Calu3 (cell line): Measurements from ENCODE around the gene PCSK6. TPM values are rescaled to one million over a fixed set of nuclear protein-coding genes. Genes with fewer than 3 reads are reported as not detected.

Experiments
- BruUV-seq: library from RNA; stranded (reverse); fragments of 400-500 nt; replicated peaks from 2 replicates; lab custom pipeline; 2021; lab: Mats Ljungman, UMichigan
- CTCF ChIA-PET: fragments of 300-600 bp; sonication (Branson Sonifier 250); formaldehyde crosslinking; loops from one replicate; lab custom pipeline; 2022; ENCODE audit warnings: antibody characterized with exemption; lab: Charles Lee
- DNase-seq: peaks from one replicate; pipeline ENCODE4 v3.0.0; 2022
- H3K27ac Mint-ChIP-seq: one replicate; pipeline ENCODE4 v1.8.0; 2022; ENCODE audit warnings: mixed read lengths; ENCODE audit not compliant: unreplicated experiment
- H3K27me3 Mint-ChIP-seq: one replicate; pipeline ENCODE4 v1.8.0; 2022; ENCODE audit warnings: mixed read lengths; ENCODE audit not compliant: unreplicated experiment
- H3K36me3 Mint-ChIP-seq: one replicate; pipeline ENCODE4 v1.8.0; 2022; ENCODE audit warnings: mild to moderate bottlenecking, moderate library complexity, mixed read lengths; ENCODE audit not compliant: insufficient read depth, unreplicated experiment
- H3K4me1 Mint-ChIP-seq: one replicate; pipeline ENCODE4 v1.8.0; 2022; ENCODE audit warnings: mild to moderate bottlenecking, low read depth, mixed read lengths; ENCODE audit not compliant: unreplicated experiment
- H3K4me3 Mint-ChIP-seq: one replicate; pipeline ENCODE4 v1.8.0; 2022; ENCODE audit warnings: mild to moderate bottlenecking, low read depth, moderate library complexity, mixed read lengths; ENCODE audit not compliant: unreplicated experiment
- H3K9me3 Mint-ChIP-seq: one replicate; pipeline ENCODE4 v1.8.0; 2022; ENCODE audit warnings: low read depth, mixed read lengths; ENCODE audit not compliant: unreplicated experiment
- CTCF ChIP-seq: fragments of 200-600 bp; IDR thresholded peaks from one replicate; pipeline ENCODE4 v1.8.0; 2022; ENCODE audit warnings: antibody characterized with exemption; ENCODE audit not compliant: unreplicated experiment
- intact Hi-C: fragments of 100-400 bp; cut with micrococcal nuclease; formaldehyde crosslinking; loops from one replicate; pipeline ENCODE4 v1.10.0; 2022; ENCODE audit not compliant: unreplicated experiment
- total RNA-seq: library from RNA; stranded (reverse); gene quantifications from 2 replicates; pipeline ENCODE4 v1.2.3, GENCODE V29; 2022

Gene PCSK6
- total RNA-seq, 1 experiment from 2014 or later = 5.1 TPM

- TF ChIP-seq CTCF = no peak
- peaks cover 7% of the 10 kb centered on the region for H3K27me3 Mint-ChIP-seq
- CTCF ChIA-PET = no interaction called here
- intact Hi-C loops = no loop called here
- H3K4me1 Mint-ChIP-seq = peaks cover 9% of the 10 kb centered on the region
- no peaks in the 10 kb centered on the region for H3K36me3 Mint-ChIP-seq
- BruUV-seq = no TSS peak
- H3K9me3 Mint-ChIP-seq = no peaks in the 10 kb centered on the region
- H3K27ac Mint-ChIP-seq = no peak overlapping the region
- no peak for DNase-seq
- H3K4me3 Mint-ChIP-seq = no peak overlapping the region
Measured at GRCh38 chr15:101434032-101434920, 55.2 kb downstream of the PCSK6 start.

GRCh38 chr15:101433396-101433795 is 56.1 kb downstream of the PCSK6 start:
- intact Hi-C loops = no loop called here
- CTCF ChIA-PET = interaction anchor here (0.8 kb wide), 1 partner anchor 228 kb away, joined by 3 read pairs; no protein-coding TSS in a partner anchor
- Mint-ChIP-seq H3K27ac (no peak overlapping the region), H3K27me3 (peaks cover 7% of the 10 kb centered on the region), H3K36me3 (no peaks in the 10 kb centered on the region), H3K4me1 (peaks cover under 1% of the 10 kb centered on the region), H3K9me3 (no peaks in the 10 kb centered on the region), H3K4me3 (no peak overlapping the region)
- TF ChIP-seq CTCF = no peak
- no peak for DNase-seq
- no TSS peak for BruUV-seq

GRCh38 chr15:101432982-101433381 is 56.5 kb downstream of the PCSK6 start:
- no peaks in the 10 kb centered on the region for H3K36me3 Mint-ChIP-seq
- no peak for TF ChIP-seq CTCF
- BruUV-seq = no TSS peak
- intact Hi-C loops = no loop called here
- no peaks in the 10 kb centered on the region for H3K4me1 Mint-ChIP-seq
- peaks cover 7% of the 10 kb centered on the region for H3K27me3 Mint-ChIP-seq
- no peak overlapping the region for H3K4me3 Mint-ChIP-seq
- DNase-seq = no peak
- CTCF ChIA-PET = interaction anchor here (0.8 kb wide), 1 partner anchor 227 kb away, joined by 3 read pairs; no protein-coding TSS in a partner anchor
- H3K9me3 Mint-ChIP-seq = no peaks in the 10 kb centered on the region
- H3K27ac Mint-ChIP-seq = no peak overlapping the region

DNA sequence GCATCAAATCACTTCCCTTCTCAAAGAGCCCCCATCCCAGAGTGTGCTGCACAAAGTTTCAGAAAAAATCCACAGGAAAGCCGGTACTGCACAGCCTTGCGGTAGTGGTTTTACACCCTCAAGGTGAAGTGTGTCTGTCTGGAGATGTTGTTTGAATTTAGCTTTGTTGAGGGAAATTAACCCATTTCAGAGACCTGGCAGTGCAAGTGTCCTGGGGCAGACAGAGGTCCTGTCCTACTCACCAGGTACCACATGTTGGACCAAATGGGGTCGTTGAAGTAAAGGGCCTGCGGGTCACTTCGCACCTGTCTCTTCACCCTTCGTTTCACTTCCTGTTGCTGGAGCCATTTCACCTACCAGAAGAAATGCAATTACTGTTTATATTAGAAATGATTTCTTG is 57.8 kb downstream of the PCSK6 start:
- peaks cover 7% of the 10 kb centered on the region for H3K27me3 Mint-ChIP-seq
- H3K9me3 Mint-ChIP-seq = no peaks in the 10 kb centered on the region
- intact Hi-C loops = no loop called here
- no peak for TF ChIP-seq CTCF
- no peak for DNase-seq
- H3K27ac Mint-ChIP-seq = no peak overlapping the region
- no peaks in the 10 kb centered on the region for H3K4me1 Mint-ChIP-seq
- no peak overlapping the region for H3K4me3 Mint-ChIP-seq
- CTCF ChIA-PET = no interaction called here
- no TSS peak for BruUV-seq
- no peaks in the 10 kb centered on the region for H3K36me3 Mint-ChIP-seq
